ENCODE data around the gene RAB3GAP1.
"Not testable (repeated sequence)": the region's sequence is repeated elsewhere in the genome, so short reads cannot be mapped to it uniquely, and the experiment has no call there.

Gene RAB3GAP1

DNA sequence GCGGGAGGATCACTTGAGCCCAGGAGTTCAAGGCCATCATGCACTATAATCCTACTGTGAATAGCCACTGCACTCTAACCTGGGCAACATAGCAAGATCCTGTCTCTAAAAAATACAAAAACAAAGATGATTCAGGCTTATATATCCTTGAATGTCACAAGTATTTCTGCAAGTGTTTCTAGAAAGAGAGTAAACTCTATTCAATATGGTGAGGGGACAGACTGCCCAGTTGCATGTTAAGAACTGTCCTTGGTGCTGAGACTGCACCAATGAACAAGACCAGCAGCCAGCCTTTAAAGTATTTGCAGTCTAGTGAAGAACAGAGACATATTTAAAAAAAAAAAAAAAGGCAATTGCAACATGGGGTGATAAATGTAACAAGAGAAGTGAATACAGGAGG is 21.3 kb upstream of the RAB3GAP1 start:
- Histone ChIP-seq H3K27ac (ENCODE audit: low read depth, low read length) (no peak overlapping the region), H3K4me1 (ENCODE audit: control insufficient read depth, insufficient read depth, low read length) (no peaks in the 10 kb centered on the region), H3K36me3 (ENCODE audit: control insufficient read depth, insufficient read depth, low read length) (no peaks in the 10 kb centered on the region), H3K27me3 (ENCODE audit: control insufficient read depth, insufficient read depth, low read length) (no peaks in the 10 kb centered on the region), H3K9ac (ENCODE audit: low read length) (no peak overlapping the region), H3K4me3 (ENCODE audit: low read length) (no peak overlapping the region)

GRCh38 chr2:135033216-135033615 is 18.9 kb upstream of the RAB3GAP1 start:
- H3K27me3 ChIP-seq (ENCODE audit: control insufficient read depth, insufficient read depth, low read length); H3K36me3 ChIP-seq (ENCODE audit: control insufficient read depth, insufficient read depth, low read length); H3K27ac ChIP-seq (ENCODE audit: low read depth, low read length): not testable (repeated sequence)

GRCh38 chr2:135037831-135038230 is 14.3 kb upstream of the RAB3GAP1 start:
- no peaks in the 10 kb centered on the region for H3K27me3 ChIP-seq (ENCODE audit: control insufficient read depth, insufficient read depth, low read length)
- no peaks in the 10 kb centered on the region for H3K4me1 ChIP-seq (ENCODE audit: control insufficient read depth, insufficient read depth, low read length)
- no peak overlapping the region for H3K27ac ChIP-seq (ENCODE audit: low read depth, low read length)
- H3K9ac ChIP-seq (ENCODE audit: low read length) = no peak overlapping the region
- no peaks in the 10 kb centered on the region for H3K36me3 ChIP-seq (ENCODE audit: control insufficient read depth, insufficient read depth, low read length)
- no peak overlapping the region for H3K4me3 ChIP-seq (ENCODE audit: low read length)

More at GRCh38 chr2:135033216-135033615, 18.9 kb upstream of the RAB3GAP1 start:
- H3K9ac ChIP-seq (ENCODE audit: low read length); H3K4me3 ChIP-seq (ENCODE audit: low read length); H3K4me1 ChIP-seq (ENCODE audit: control insufficient read depth, insufficient read depth, low read length): not testable (repeated sequence)

DNA sequence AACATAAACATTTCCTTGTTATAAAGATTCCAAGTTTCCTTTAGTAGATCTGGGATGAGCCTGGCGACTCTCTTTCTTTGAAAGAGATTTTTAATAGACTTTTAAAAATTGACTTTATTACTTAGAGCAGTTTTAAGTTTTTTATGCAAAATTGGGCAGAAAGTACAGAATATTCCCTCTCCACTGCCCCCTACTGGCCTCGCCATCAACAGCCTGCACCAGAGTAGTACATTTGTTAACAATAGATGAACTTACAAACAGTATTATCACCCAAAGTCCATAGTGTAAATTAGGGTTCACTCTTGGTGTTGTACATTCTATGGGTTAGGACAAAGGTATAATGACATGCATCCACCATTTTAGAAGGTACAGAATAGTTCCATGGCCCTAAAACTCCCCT is 8.7 kb upstream of the RAB3GAP1 start:
- Histone ChIP-seq H3K4me3 (ENCODE audit: low read length) (no peak overlapping the region), H3K4me1 (ENCODE audit: control insufficient read depth, insufficient read depth, low read length) (no peaks in the 10 kb centered on the region), H3K9ac (ENCODE audit: low read length) (no peak overlapping the region), H3K36me3 (ENCODE audit: control insufficient read depth, insufficient read depth, low read length) (no peaks in the 10 kb centered on the region), H3K27me3 (ENCODE audit: control insufficient read depth, insufficient read depth, low read length) (no peaks in the 10 kb centered on the region), H3K27ac (ENCODE audit: low read depth, low read length) (no peak overlapping the region)

DNA sequence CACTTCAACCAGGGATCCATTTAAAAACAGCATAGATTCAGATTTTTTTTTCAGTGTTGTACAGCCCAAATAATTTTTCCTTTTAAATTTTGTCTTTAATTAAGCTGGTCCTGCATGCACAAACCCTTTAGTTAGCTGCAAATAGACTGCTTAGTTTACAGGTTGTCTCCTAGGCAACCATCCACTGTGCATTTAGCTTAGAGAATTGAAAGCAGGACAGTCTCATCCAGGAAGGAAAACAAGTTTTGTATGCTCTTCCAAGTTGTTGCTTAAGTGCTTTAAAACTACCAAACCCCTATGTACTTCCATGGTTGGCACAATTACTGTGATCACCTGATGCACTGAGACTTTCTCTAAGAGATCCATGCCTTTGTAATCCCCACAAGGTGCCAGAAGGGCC is 4.8 kb upstream of the RAB3GAP1 start, which contains the start of gene MAP3K19:
Gene MAP3K19, minus strand, starts transcription at position 148 of the 400 bp plus-strand sequence. CDS start 22,800 bp downstream, outside the sequence.
- H3K27me3 ChIP-seq (ENCODE audit: control insufficient read depth, insufficient read depth, low read length) = no peaks in the 10 kb centered on the region
- no peak within 1 kb of the TSS for H3K27ac ChIP-seq (ENCODE audit: low read depth, low read length)
- H3K4me1 ChIP-seq (ENCODE audit: control insufficient read depth, insufficient read depth, low read length) = no peaks in the 10 kb centered on the region
- H3K36me3 ChIP-seq (ENCODE audit: control insufficient read depth, insufficient read depth, low read length) = no peaks in the 10 kb centered on the region
- H3K9ac ChIP-seq (ENCODE audit: low read length) = no peak within 1 kb of the TSS
- no peak within 1 kb of the TSS for H3K4me3 ChIP-seq (ENCODE audit: low read length)

DNA sequence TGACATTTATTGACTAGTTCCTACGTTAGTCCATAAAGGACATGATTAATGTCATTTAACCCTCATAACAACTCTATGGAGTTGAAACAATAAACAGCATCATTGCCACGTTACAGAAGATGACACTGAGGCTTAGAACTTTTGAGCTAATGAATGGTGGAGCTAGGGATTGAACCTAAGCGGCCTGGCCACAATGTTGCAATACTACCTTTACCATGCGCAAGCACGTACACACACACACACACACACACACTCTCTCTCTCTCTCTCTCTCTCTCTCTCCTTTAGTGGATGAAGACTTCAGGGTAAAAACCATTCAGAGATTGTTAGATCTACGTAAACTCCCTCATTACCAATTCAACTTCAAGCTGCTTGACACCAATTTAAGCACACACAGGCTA is 4.0 kb upstream of the RAB3GAP1 start:
- Histone ChIP-seq H3K36me3 (ENCODE audit: control insufficient read depth, insufficient read depth, low read length) (no peaks in the 10 kb centered on the region), H3K9ac (ENCODE audit: low read length) (no peak overlapping the region), H3K27ac (ENCODE audit: low read depth, low read length) (no peak overlapping the region), H3K4me1 (ENCODE audit: control insufficient read depth, insufficient read depth, low read length) (no peaks in the 10 kb centered on the region), H3K27me3 (ENCODE audit: control insufficient read depth, insufficient read depth, low read length) (no peaks in the 10 kb centered on the region), H3K4me3 (ENCODE audit: low read length) (no peak overlapping the region)

DNA sequence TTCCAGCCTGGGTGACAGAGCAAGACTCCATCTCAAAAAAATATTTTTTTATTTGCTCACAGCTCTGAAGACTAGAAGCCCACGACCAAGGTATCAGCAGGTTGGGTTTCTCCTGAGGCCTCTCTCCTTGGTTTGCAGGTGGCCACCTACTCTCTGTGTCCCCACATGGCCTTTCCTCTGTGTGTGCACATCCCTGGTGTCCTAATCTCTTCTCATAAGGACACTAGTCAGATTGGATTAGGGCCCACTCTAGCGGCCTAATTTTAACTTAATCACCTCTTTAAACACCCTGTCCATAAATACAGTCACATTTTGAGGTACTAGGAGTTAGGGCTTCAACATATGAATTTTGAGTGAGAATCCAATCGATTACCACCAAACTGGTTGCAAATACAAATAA is 2.0 kb upstream of the RAB3GAP1 start:
- no peak overlapping the region for H3K4me3 ChIP-seq (ENCODE audit: low read length)
- H3K36me3 ChIP-seq (ENCODE audit: control insufficient read depth, insufficient read depth, low read length) = no peaks in the 10 kb centered on the region
- H3K9ac ChIP-seq (ENCODE audit: low read length) = no peak overlapping the region
- H3K27ac ChIP-seq (ENCODE audit: low read depth, low read length) = no peak overlapping the region
- H3K27me3 ChIP-seq (ENCODE audit: control insufficient read depth, insufficient read depth, low read length) = no peaks in the 10 kb centered on the region
- H3K4me1 ChIP-seq (ENCODE audit: control insufficient read depth, insufficient read depth, low read length) = peaks cover 8% of the 10 kb centered on the region

- H3K9ac ChIP-seq (ENCODE audit: low read length) = no peak overlapping the region
- no peak overlapping the region for H3K27ac ChIP-seq (ENCODE audit: low read depth, low read length)
- H3K4me1 ChIP-seq (ENCODE audit: control insufficient read depth, insufficient read depth, low read length) = peaks cover 8% of the 10 kb centered on the region
- H3K27me3 ChIP-seq (ENCODE audit: control insufficient read depth, insufficient read depth, low read length) = no peaks in the 10 kb centered on the region
- H3K36me3 ChIP-seq (ENCODE audit: control insufficient read depth, insufficient read depth, low read length) = no peaks in the 10 kb centered on the region
- no peak overlapping the region for H3K4me3 ChIP-seq (ENCODE audit: low read length)
These were observed 1.4 kb upstream of the RAB3GAP1 start for GRCh38 chr2:135050684-135051083.

DNA sequence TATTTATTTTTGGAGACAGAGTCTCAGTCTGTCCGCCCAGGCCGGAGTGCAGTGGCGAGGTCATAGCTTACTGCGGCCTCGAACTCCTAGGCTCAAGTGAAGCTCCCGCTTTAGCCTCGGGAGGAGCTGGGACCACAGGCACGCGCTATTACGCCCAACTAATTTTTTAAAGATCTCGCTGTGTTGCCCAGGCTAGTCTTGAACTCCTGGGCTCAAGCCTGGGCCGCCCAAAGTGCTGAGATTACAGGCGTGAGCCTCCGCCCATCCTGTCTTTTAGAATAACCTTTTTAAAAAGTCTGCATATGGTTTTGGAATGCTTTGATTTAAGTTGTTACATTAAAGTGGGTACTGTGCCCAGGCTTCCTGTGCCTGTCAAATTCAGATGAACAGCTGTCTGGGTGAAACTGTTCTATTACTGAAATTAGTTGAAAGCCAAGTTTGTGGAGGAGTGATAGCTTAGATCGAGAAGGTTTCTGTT is 944 bp downstream of the RAB3GAP1 start:
- Histone ChIP-seq H3K4me3 (ENCODE audit: low read length) (peak overlapping the region; percentile 94), H3K9ac (ENCODE audit: low read length) (no peak overlapping the region), H3K4me1 (ENCODE audit: control insufficient read depth, insufficient read depth, low read length) (peaks cover 8% of the 10 kb centered on the region), H3K27me3 (ENCODE audit: control insufficient read depth, insufficient read depth, low read length) (no peaks in the 10 kb centered on the region), H3K36me3 (ENCODE audit: control insufficient read depth, insufficient read depth, low read length) (no peaks in the 10 kb centered on the region), H3K27ac (ENCODE audit: low read depth, low read length) (peak overlapping the region; percentile 96)

DNA sequence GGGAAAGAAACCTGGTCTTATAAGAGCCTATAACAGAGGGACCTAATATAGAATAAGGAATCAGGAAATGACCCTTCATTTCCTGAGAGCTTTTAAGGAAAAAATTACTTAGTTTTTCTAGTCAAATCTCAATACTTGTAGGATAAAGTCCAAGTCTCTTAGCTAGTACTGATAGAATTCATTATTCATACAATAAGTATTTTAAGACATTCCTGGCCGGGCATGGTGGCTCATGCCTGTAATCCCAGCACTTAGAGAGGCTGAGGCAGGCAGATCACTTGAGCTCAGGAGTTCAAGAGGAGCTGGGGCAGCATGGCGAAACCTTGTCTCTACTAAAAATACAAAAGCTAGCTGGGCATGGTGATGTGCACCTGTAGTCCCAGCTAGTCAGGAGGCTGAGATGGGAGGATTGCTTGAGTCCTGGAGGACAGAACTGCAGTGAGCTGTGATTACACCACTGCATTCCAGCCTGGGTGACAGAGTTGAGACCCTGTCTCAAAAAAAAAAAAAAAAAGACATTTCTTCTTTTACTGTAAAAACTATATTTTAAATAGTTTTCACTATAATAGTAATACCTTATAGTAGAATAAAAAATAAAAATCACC is 3.2 kb downstream of the RAB3GAP1 start:
- Histone ChIP-seq H3K27ac (ENCODE audit: low read depth, low read length) (no peak overlapping the region), H3K4me1 (ENCODE audit: control insufficient read depth, insufficient read depth, low read length) (peaks cover 8% of the 10 kb centered on the region)

DNA sequence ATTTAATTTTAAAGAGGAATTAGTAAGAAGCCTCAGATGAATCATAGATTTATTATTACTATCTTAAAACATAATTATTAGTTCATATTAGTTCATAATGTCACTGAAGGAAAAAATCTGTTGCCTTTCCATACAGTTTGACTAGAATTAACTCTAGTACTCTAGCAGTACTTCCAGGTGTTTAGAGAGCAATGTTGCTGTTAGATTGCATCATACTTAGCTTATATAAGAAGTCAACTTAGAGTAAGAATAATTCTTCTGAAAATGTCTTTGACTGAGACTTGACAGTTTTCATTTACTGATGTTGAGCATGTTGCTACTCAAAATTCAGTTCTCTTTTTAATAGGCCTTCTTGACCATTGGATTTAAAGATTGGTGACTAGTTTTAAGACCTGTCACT is 4.7 kb downstream of the RAB3GAP1 start:
- peaks cover 1% of the 10 kb centered on the region for H3K36me3 ChIP-seq (ENCODE audit: control insufficient read depth, insufficient read depth, low read length)
- H3K4me3 ChIP-seq (ENCODE audit: low read length) = no peak overlapping the region
- no peak overlapping the region for H3K9ac ChIP-seq (ENCODE audit: low read length)
- H3K27me3 ChIP-seq (ENCODE audit: control insufficient read depth, insufficient read depth, low read length) = no peaks in the 10 kb centered on the region
- no peak overlapping the region for H3K27ac ChIP-seq (ENCODE audit: low read depth, low read length)
- peaks cover 8% of the 10 kb centered on the region for H3K4me1 ChIP-seq (ENCODE audit: control insufficient read depth, insufficient read depth, low read length)

More for the DNA sequence above, 3.2 kb downstream of the RAB3GAP1 start:
- H3K4me3 ChIP-seq (ENCODE audit: low read length) = no peak overlapping the region
- H3K9ac ChIP-seq (ENCODE audit: low read length) = no peak overlapping the region
- no peaks in the 10 kb centered on the region for H3K36me3 ChIP-seq (ENCODE audit: control insufficient read depth, insufficient read depth, low read length)
- H3K27me3 ChIP-seq (ENCODE audit: control insufficient read depth, insufficient read depth, low read length) = no peaks in the 10 kb centered on the region

DNA sequence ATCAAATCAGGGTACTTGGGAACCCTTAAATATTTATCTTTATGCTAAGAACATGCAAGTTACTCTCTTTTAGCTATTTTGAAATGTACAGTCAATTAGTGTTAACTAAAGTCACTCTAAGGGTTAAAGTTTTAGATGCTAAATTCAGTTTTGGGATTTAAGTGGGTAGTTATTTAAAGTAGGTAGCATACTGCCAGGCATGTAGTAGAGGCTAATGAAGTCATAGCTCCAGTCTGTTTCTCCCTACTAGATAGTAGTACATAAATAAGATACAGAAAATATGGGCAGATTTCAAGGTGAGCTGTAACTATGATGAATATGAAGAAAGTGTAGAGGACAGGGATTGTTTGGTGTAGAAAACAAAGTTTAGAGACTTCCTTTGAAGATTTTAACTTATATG is 7.5 kb downstream of the RAB3GAP1 start:
- no peak overlapping the region for H3K9ac ChIP-seq (ENCODE audit: low read length)
- peaks cover 4% of the 10 kb centered on the region for H3K4me1 ChIP-seq (ENCODE audit: control insufficient read depth, insufficient read depth, low read length)
- H3K36me3 ChIP-seq (ENCODE audit: control insufficient read depth, insufficient read depth, low read length) = peaks cover 2% of the 10 kb centered on the region
- H3K27ac ChIP-seq (ENCODE audit: low read depth, low read length) = no peak overlapping the region
- H3K4me3 ChIP-seq (ENCODE audit: low read length) = no peak overlapping the region
- H3K27me3 ChIP-seq (ENCODE audit: control insufficient read depth, insufficient read depth, low read length) = no peaks in the 10 kb centered on the region

- H3K4me1 ChIP-seq (ENCODE audit: control insufficient read depth, insufficient read depth, low read length) = peaks cover 4% of the 10 kb centered on the region
- no peaks in the 10 kb centered on the region for H3K27me3 ChIP-seq (ENCODE audit: control insufficient read depth, insufficient read depth, low read length)
- H3K27ac ChIP-seq (ENCODE audit: low read depth, low read length) = no peak overlapping the region
- no peak overlapping the region for H3K9ac ChIP-seq (ENCODE audit: low read length)
- H3K4me3 ChIP-seq (ENCODE audit: low read length) = no peak overlapping the region
- peaks cover 2% of the 10 kb centered on the region for H3K36me3 ChIP-seq (ENCODE audit: control insufficient read depth, insufficient read depth, low read length)
These were observed 11.1 kb downstream of the RAB3GAP1 start for GRCh38 chr2:135063210-135063609.

All from rectal smooth muscle tissue (tissue), 1 donor.